ENCODE measurements around the gene FARSB.

The FARSB gene

DNA sequence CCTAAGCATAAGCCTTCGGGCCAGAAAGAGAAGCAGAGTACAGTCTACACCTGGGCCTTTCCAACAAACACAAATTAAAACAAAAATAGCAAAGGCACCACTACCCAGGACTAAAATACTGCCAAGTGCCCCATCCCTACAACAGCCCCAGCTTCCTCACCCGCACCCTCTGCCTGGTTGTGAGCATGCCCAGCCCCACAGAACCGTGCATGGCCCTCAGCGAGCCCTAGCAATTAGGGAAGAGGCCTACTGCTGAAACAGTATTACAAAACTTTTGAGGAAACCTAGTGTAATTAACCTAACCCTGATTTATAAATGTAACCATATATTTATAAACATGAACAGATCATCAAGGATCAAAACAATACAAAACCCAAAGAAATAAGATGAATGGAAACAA lies 44.2 kb downstream of the FARSB start:
- Histone ChIP-seq H3K27me3 (ENCODE audit: control insufficient read depth, low read length) (no peaks in the 10 kb centered on the region), H4K20me1 (ENCODE audit: control insufficient read depth, insufficient read depth, low read depth, low read length) (peaks cover 8% of the 10 kb centered on the region), H3K27ac (ENCODE audit: low read depth, low read length) (no peak overlapping the region), H3K4me2 (ENCODE audit: low read length) (no peak overlapping the region), H3K9me3 (ENCODE audit: control insufficient read depth, insufficient read depth, low read length) (no peaks in the 10 kb centered on the region), H3F3A (ENCODE audit: control insufficient read depth, insufficient read depth) (no peaks in the 10 kb centered on the region), H3K4me1 (ENCODE audit: control insufficient read depth, low read length) (no peaks in the 10 kb centered on the region), H3K4me3 (ENCODE audit: low read length) (no peak overlapping the region), H3K79me2 (ENCODE audit: control insufficient read depth, low read length) (peaks cover 17% of the 10 kb centered on the region), H3K9me2 (replicated peaks; ENCODE audit: control insufficient read depth, low read length) (no peaks in the 10 kb centered on the region), H3K36me3 (ENCODE audit: control insufficient read depth, low read length) (peaks cover 77% of the 10 kb centered on the region)
- TF ChIP-seq EZH2phosphoT487 (IDR thresholded peaks at IDR 0.05; ENCODE audit: borderline replicate concordance, low read length): no peak
- TF ChIP-seq, protein P1, sequence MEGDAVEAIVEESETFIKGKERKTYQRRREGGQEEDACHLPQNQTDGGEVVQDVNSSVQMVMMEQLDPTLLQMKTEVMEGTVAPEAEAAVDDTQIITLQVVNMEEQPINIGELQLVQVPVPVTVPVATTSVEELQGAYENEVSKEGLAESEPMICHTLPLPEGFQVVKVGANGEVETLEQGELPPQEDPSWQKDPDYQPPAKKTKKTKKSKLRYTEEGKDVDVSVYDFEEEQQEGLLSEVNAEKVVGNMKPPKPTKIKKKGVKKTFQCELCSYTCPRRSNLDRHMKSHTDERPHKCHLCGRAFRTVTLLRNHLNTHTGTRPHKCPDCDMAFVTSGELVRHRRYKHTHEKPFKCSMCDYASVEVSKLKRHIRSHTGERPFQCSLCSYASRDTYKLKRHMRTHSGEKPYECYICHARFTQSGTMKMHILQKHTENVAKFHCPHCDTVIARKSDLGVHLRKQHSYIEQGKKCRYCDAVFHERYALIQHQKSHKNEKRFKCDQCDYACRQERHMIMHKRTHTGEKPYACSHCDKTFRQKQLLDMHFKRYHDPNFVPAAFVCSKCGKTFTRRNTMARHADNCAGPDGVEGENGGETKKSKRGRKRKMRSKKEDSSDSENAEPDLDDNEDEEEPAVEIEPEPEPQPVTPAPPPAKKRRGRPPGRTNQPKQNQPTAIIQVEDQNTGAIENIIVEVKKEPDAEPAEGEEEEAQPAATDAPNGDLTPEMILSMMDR (IDR thresholded peaks at IDR 0.05; ENCODE audit: low read depth, low read length, poor library complexity, severe bottlenecking): no peak

DNA sequence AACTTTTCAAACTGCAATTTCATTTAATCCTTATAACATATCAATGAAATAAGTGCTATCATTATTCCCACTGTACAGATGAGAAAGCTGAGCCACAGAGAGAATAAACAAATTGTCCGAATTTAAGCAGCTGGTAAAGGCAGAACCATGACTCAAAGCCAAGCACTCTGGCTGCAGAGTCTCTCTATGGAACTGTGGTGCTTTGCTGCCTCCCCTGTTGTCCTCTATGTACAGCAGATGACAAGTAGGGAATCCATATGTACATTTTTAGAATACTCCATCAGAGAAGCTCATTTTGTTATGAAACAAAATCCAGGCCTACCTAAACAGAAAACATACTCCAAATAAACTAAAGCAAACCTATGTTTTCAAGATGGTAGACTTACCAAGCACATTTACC lies 45.1 kb downstream of the FARSB start:
- peaks cover 85% of the 10 kb centered on the region for H3K36me3 ChIP-seq (ENCODE audit: control insufficient read depth, low read length)
- H4K20me1 ChIP-seq (ENCODE audit: control insufficient read depth, insufficient read depth, low read depth, low read length): peaks cover 8% of the 10 kb centered on the region
- no peaks in the 10 kb centered on the region for H3K27me3 ChIP-seq (ENCODE audit: control insufficient read depth, low read length)
- H3F3A ChIP-seq (ENCODE audit: control insufficient read depth, insufficient read depth): no peaks in the 10 kb centered on the region
- no peak overlapping the region for H3K27ac ChIP-seq (ENCODE audit: low read depth, low read length)
- H3K79me2 ChIP-seq (ENCODE audit: control insufficient read depth, low read length): peaks cover 17% of the 10 kb centered on the region
- no peaks in the 10 kb centered on the region for H3K9me3 ChIP-seq (ENCODE audit: control insufficient read depth, insufficient read depth, low read length)
- no peaks in the 10 kb centered on the region for H3K4me1 ChIP-seq (ENCODE audit: control insufficient read depth, low read length)
- H3K9me2 ChIP-seq (replicated peaks; ENCODE audit: control insufficient read depth, low read length): no peaks in the 10 kb centered on the region
- H3K4me2 ChIP-seq (ENCODE audit: low read length): no peak overlapping the region
- no peak for TF ChIP-seq EZH2phosphoT487 (IDR thresholded peaks at IDR 0.05; ENCODE audit: borderline replicate concordance, low read length)
- TF ChIP-seq, protein P1 (IDR thresholded peaks at IDR 0.05; ENCODE audit: low read depth, low read length, poor library complexity, severe bottlenecking): no peak
- H3K4me3 ChIP-seq (ENCODE audit: low read length): no peak overlapping the region

DNA sequence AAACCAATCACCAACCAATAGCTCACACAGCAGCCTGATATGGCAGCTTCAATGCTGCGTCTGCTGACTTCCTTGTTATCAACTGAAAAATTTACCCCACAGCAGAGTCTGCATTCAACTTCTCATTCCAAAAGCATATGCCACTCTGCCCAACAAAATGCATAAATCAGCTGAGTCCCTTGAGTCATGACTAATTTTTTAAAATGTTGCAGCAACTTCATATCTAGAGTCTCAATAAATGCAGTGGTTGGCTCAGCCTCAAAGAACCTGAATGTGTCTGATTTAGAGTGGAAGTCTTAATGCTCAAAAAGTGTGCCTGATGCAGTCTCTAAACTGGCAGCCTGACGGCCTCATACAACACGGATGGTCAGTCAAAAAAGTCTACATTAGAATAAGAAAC lies 46.5 kb downstream of the FARSB start:
- H3K9me2 ChIP-seq (replicated peaks; ENCODE audit: control insufficient read depth, low read length): no peaks in the 10 kb centered on the region
- no peaks in the 10 kb centered on the region for H3K9me3 ChIP-seq (ENCODE audit: control insufficient read depth, insufficient read depth, low read length)
- no peak overlapping the region for H3K4me3 ChIP-seq (ENCODE audit: low read length)
- no peak for TF ChIP-seq EZH2phosphoT487 (IDR thresholded peaks at IDR 0.05; ENCODE audit: borderline replicate concordance, low read length)
- TF ChIP-seq, protein P1 (IDR thresholded peaks at IDR 0.05; ENCODE audit: low read depth, low read length, poor library complexity, severe bottlenecking): no peak
- peaks cover 8% of the 10 kb centered on the region for H4K20me1 ChIP-seq (ENCODE audit: control insufficient read depth, insufficient read depth, low read depth, low read length)
- no peaks in the 10 kb centered on the region for H3K27me3 ChIP-seq (ENCODE audit: control insufficient read depth, low read length)
- peaks cover 83% of the 10 kb centered on the region for H3K36me3 ChIP-seq (ENCODE audit: control insufficient read depth, low read length)
- H3K4me1 ChIP-seq (ENCODE audit: control insufficient read depth, low read length): no peaks in the 10 kb centered on the region
- H3F3A ChIP-seq (ENCODE audit: control insufficient read depth, insufficient read depth): no peaks in the 10 kb centered on the region
- H3K27ac ChIP-seq (ENCODE audit: low read depth, low read length): no peak overlapping the region
- no peak overlapping the region for H3K4me2 ChIP-seq (ENCODE audit: low read length)
- peaks cover 18% of the 10 kb centered on the region for H3K79me2 ChIP-seq (ENCODE audit: control insufficient read depth, low read length)

DNA sequence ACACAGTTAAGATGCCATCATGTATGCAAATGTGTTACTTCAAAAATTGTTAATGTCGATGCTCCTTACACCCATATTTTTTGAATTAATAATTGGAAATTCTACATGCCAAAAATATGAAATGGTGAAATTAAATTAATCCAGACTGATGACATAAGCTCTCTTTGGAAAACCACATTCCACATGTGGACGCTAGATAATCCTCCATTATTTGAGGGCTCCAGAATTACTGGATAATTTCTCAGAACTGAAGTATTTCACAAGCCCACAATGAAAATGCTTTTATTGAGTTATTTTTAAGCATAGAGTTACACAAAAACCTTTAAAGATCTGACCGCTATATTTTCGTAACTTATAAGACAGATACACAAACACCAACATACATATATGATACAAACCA lies 47.8 kb downstream of the FARSB start:
- Histone ChIP-seq H4K20me1 (ENCODE audit: control insufficient read depth, insufficient read depth, low read depth, low read length) (peaks cover 8% of the 10 kb centered on the region), H3K36me3 (ENCODE audit: control insufficient read depth, low read length) (peaks cover 74% of the 10 kb centered on the region), H3K4me1 (ENCODE audit: control insufficient read depth, low read length) (no peaks in the 10 kb centered on the region), H3K27ac (ENCODE audit: low read depth, low read length) (no peak overlapping the region), H3K9me3 (ENCODE audit: control insufficient read depth, insufficient read depth, low read length) (no peaks in the 10 kb centered on the region), H3K9me2 (replicated peaks; ENCODE audit: control insufficient read depth, low read length) (no peaks in the 10 kb centered on the region), H3K4me3 (ENCODE audit: low read length) (no peak overlapping the region), H3K79me2 (ENCODE audit: control insufficient read depth, low read length) (peaks cover 19% of the 10 kb centered on the region), H3K4me2 (ENCODE audit: low read length) (no peak overlapping the region), H3K27me3 (ENCODE audit: control insufficient read depth, low read length) (no peaks in the 10 kb centered on the region), H3F3A (ENCODE audit: control insufficient read depth, insufficient read depth) (no peaks in the 10 kb centered on the region)
- TF ChIP-seq, protein P1 (IDR thresholded peaks at IDR 0.05; ENCODE audit: low read depth, low read length, poor library complexity, severe bottlenecking): no peak
- no peak for TF ChIP-seq EZH2phosphoT487 (IDR thresholded peaks at IDR 0.05; ENCODE audit: borderline replicate concordance, low read length)

Measured in DOHH2 (cell line).